Measurements from ENCODE around the gene TCF15. TPM values are rescaled to one million over a fixed set of nuclear protein-coding genes. Genes with fewer than 3 reads are reported as not detected.

The TCF15 gene
- total and polyA plus RNA-seq, 2 of the 8 experiments (the other 6 are each of a cell fraction or from before 2014, with no cell fraction given) = 3.7 to 6.9 TPM

GRCh38 chr20:600736-601135, 9.4 kb downstream of the TCF15 start:
- Histone ChIP-seq H3K27ac (ENCODE audit: low read depth, low read length) (no peak overlapping the region), H3K14ac (ENCODE audit: insufficient read length) (no peak overlapping the region), H4K91ac (replicated peaks; ENCODE audit: insufficient read length, low read length) (no peak overlapping the region), H3K23me2 (ENCODE audit: low read depth, low read length) (no peaks in the 10 kb centered on the region), H3K4me3 (ENCODE audit: extremely low read depth in 1 of 4, insufficient read depth in 2 of 4, low read depth in 3 of 4, low read length in 4 of 4) (no peak overlapping the region), H3K23ac (ENCODE audit: insufficient read length) (no peak overlapping the region), H3K9me3 (ENCODE audit: insufficient read depth in 2 of 2, low read depth in 1 of 2, low read length in 1 of 2) (no peaks in the 10 kb centered on the region), H3K4ac (replicated peaks; ENCODE audit: insufficient read length, low read depth, low read length) (no peak overlapping the region), H2AK5ac (ENCODE audit: low read depth, low read length) (no peak overlapping the region), H4K5ac (ENCODE audit: insufficient read length, low read depth, low read length) (no peak overlapping the region), H3K18ac (ENCODE audit: extremely low read depth, low read length) (no peak overlapping the region), H3K79me2 (ENCODE audit: control insufficient read depth in 1 of 2, insufficient read depth in 2 of 2, low read length in 2 of 2) (no peaks in the 10 kb centered on the region), H3K4me1 (replicated peaks in 1 of 4; ENCODE audit: control insufficient read depth in 3 of 4, insufficient read depth in 4 of 4, low read length in 3 of 4) (peaks cover 0 to 3% (median 0%) of the 10 kb centered on the region in 4 experiments; a peak in 1 of 7 replicates), H2BK20ac (ENCODE audit: low read length) (no peak overlapping the region), H2BK120ac (replicated peaks; ENCODE audit: low read depth, low read length) (no peak overlapping the region), H3K9ac (replicated peaks in 1 of 4; ENCODE audit: extremely low read depth in 1 of 4, low read depth in 3 of 4, low read length in 3 of 4) (no peak overlapping the region), H3K4me2 (ENCODE audit: insufficient read depth in 1 of 2, low read depth in 2 of 2, low read length in 2 of 2) (no peak overlapping the region), H3K56ac (replicated peaks; ENCODE audit: insufficient read length, low read depth, low read length) (no peak overlapping the region), H4K8ac (ENCODE audit: extremely low read depth, insufficient read depth, low read length) (no peak overlapping the region), H2BK15ac (ENCODE audit: low read length) (no peak overlapping the region), H2AFZ (ENCODE audit: low read length) (no peak overlapping the region), H3K36me3 (ENCODE audit: control insufficient read depth in 2 of 4, insufficient read depth in 4 of 4, low read length in 3 of 4) (no peaks in the 10 kb centered on the region), H2BK12ac (ENCODE audit: low read depth, low read length) (no peak overlapping the region), H3K27me3 (replicated peaks in 1 of 4; ENCODE audit: control insufficient read depth in 3 of 4, extremely low read depth in 1 of 4, insufficient read depth in 3 of 4, low read length in 3 of 4) (no peaks in the 10 kb centered on the region), H4K20me1 (replicated peaks in 1 of 2; ENCODE audit: control insufficient read depth in 1 of 2, insufficient read depth in 2 of 2, low read length in 2 of 2) (peaks cover 0 to 2% of the 10 kb centered on the region in 2 experiments), H3K79me1 (ENCODE audit: low read depth, low read length) (no peaks in the 10 kb centered on the region), H2BK5ac (ENCODE audit: low read depth, low read length) (no peak overlapping the region)
- 89% methylated on average over 6 of the region's 6 CpGs; no CpG with 5 or more reads in 1 of the 2 experiments for WGBS, 2 experiments (ENCODE audit: extremely low coverage in 1 of 2, insufficient coverage in 1 of 2, insufficient read length in 1 of 2, insufficient replicate concordance in 2 of 2, low coverage in 1 of 2, low lambda C conversion rate in 2 of 2, missing lambda C conversion rate in 1 of 2)
- ChIA-PET POLR2A (ENCODE audit: partially characterized antibody) (interaction anchor here (0.8 kb wide), 1 partner anchor 9 kb away, joined by 3 read pairs; no protein-coding TSS in a partner anchor), CTCF (ENCODE audit: partially characterized antibody) (interaction anchor here (0.6 to 4.1 kb wide), 10 partner anchors 16 to 364 kb away, joined by 3 to 22 read pairs (median 5); no protein-coding TSS in a partner anchor)
- no peak for DNase-seq (ENCODE audit: low read depth in 1 of 2, low spot score in 2 of 2)
- FAIRE-seq = no peak
- no peak for TF ChIP-seq KDM5A (IDR thresholded peaks at IDR 0.05; ENCODE audit: low read length)
- TF ChIP-seq CTBP2 (IDR thresholded peaks at IDR 0.05; ENCODE audit: borderline replicate concordance, insufficient read depth, insufficient read length, low read length) = no peak
- no peak for TF ChIP-seq GTF2F1 (IDR thresholded peaks at IDR 0.05; ENCODE audit: borderline replicate concordance, low read depth, low read length)
- TF ChIP-seq SP4 (IDR thresholded peaks at IDR 0.05; ENCODE audit: low read length) = no peak
- no peak for TF ChIP-seq TAF1 (IDR thresholded peaks at IDR 0.05; ENCODE audit: low read depth, low read length)
- TF ChIP-seq USF2 (IDR thresholded peaks at IDR 0.05; ENCODE audit: low read length) = no peak
- TF ChIP-seq SAP30 (IDR thresholded peaks at IDR 0.05; ENCODE audit: insufficient read depth, insufficient replicate concordance, low read length) = no peak
- TF ChIP-seq RFX5 (IDR thresholded peaks at IDR 0.05; ENCODE audit: borderline replicate concordance, low read depth, low read length) = no peak
- TF ChIP-seq RBBP5 (IDR thresholded peaks at IDR 0.05; ENCODE audit: borderline replicate concordance, low read depth, low read length) = no peak
- no peak for TF ChIP-seq MAFK (IDR thresholded peaks at IDR 0.05; ENCODE audit: low read depth, low read length)
- TF ChIP-seq TCF12 (IDR thresholded peaks at IDR 0.05; ENCODE audit: low read depth, low read length) = no peak
- TF ChIP-seq E2F6 (IDR thresholded peaks at IDR 0.05) = no peak

Data from H1 (cell line).